NCI-H460 (cell line): Measurements from ENCODE around the gene IFITM1. TPM values are rescaled to one million over a fixed set of nuclear protein-coding genes. Genes with fewer than 3 reads are reported as not detected.
"Not testable (repeated sequence)": the region's sequence is repeated elsewhere in the genome, so short reads cannot be mapped to it uniquely, and the experiment has no call there.

Source experiments
- DNase-seq: peaks from one replicate; pipeline ENCODE4 v3.0.0-alpha.2; 2016; ENCODE audit warnings: low read depth; ENCODE audit errors: extremely low read depth
- total RNA-seq: library from RNA; depleted of rRNA; stranded (reverse); fragments of >200 nt; shearing (Covaris generic); gene quantifications from 2 replicates; pipeline ENCODE4 v1.2.3, GENCODE V29; 2014

Gene IFITM1
- total RNA-seq, 1 experiment from 2014 or later = 2.2 TPM

- peak; percentile 36 for DNase-seq
Observed at GRCh38 chr11:307766-308708, 5.8 kb upstream of the IFITM1 start, which contains the start of gene IFITM2. TSS of gene IFITM2 (plus strand) at chr11:307816. CDS start at chr11:308193, 377 bp downstream.

- not testable (repeated sequence) for DNase-seq
Observed at GRCh38 chr11:308740-309665, 4.8 kb upstream of the IFITM1 start.

- DNase-seq = not testable (repeated sequence)
Observed at GRCh38 chr11:309979-310572, 3.8 kb upstream of the IFITM1 start.

GRCh38 chr11:311013-311748 is 2.7 kb upstream of the IFITM1 start:
- not testable (repeated sequence) for DNase-seq

- no peak for DNase-seq
Observed at GRCh38 chr11:312092-312816, 1.6 kb upstream of the IFITM1 start.

- no peak for DNase-seq
Observed at GRCh38 chr11:313304-313786, 495 bp upstream of the IFITM1 start.

- not testable (repeated sequence) for DNase-seq
Observed at GRCh38 chr11:314554-314875, 675 bp downstream of the IFITM1 start.

GRCh38 chr11:315051-315481 is 1.2 kb downstream of the IFITM1 start:
- DNase-seq = no peak

GRCh38 chr11:315516-315994 is 1.7 kb downstream of the IFITM1 start:
- DNase-seq = no peak

GRCh38 chr11:316031-316701 is 2.3 kb downstream of the IFITM1 start:
- DNase-seq = no peak

- no peak for DNase-seq
Observed at GRCh38 chr11:316891-317301, 3.1 kb downstream of the IFITM1 start.

- DNase-seq = not testable (repeated sequence)
Observed at GRCh38 chr11:317668-318404, 4.0 kb downstream of the IFITM1 start.

- not testable (repeated sequence) for DNase-seq
Observed at GRCh38 chr11:318405-319120, 4.7 kb downstream of the IFITM1 start.

GRCh38 chr11:319121-319887 is 5.5 kb downstream of the IFITM1 start:
- not testable (repeated sequence) for DNase-seq

- DNase-seq = not testable (repeated sequence)
Observed at GRCh38 chr11:319888-320273, 6.0 kb downstream of the IFITM1 start.

GRCh38 chr11:324156-324555 is 10.3 kb downstream of the IFITM1 start:
- no peak for DNase-seq
